Neural cell (in vitro differentiated cells): ENCODE measurements around the gene FARP1. TPM values are rescaled to one million over a fixed set of nuclear protein-coding genes. Genes with fewer than 3 reads are reported as not detected.

Experiments used
- H2AFZ ChIP-seq: fragments of 200-600, 300-800 bp; sonication (generic), shearing (Covaris generic); 2 replicates; pipeline ENCODE4 v1.6.0; 2014; ENCODE audit warnings: low read depth, mild to moderate bottlenecking, antibody characterized with exemption, low read length, moderate library complexity
- H3F3A ChIP-seq: fragments of 200-600 bp; shearing (Covaris generic); 2 replicates; pipeline ENCODE4 v1.6.1; 2016; ENCODE audit warnings: mild to moderate bottlenecking, moderate library complexity, mixed read lengths, antibody characterized with exemption, low read length; ENCODE audit not compliant: insufficient read depth, poor library complexity, severe bottlenecking
- H3K27ac ChIP-seq: fragments of 200-600, 300-800 bp; sonication (generic), shearing (Covaris generic); 2 replicates; pipeline ENCODE4 v1.5.1; 2014; ENCODE audit warnings: mild to moderate bottlenecking, low read length, moderate library complexity
- H3K27me3 ChIP-seq: fragments of 300-800, 200-600 bp; sonication (generic), shearing (Covaris generic); 2 replicates; pipeline ENCODE4 v1.6.0; 2014; ENCODE audit warnings: mild to moderate bottlenecking, low read depth, low read length, moderate library complexity; ENCODE audit not compliant: insufficient read depth
- H3K36me3 ChIP-seq: fragments of 300-800, 200-600 bp; sonication (generic), shearing (Covaris generic); 2 replicates; pipeline ENCODE4 v1.5.1; 2014; ENCODE audit warnings: mild to moderate bottlenecking, antibody characterized with exemption, low read length, moderate library complexity; ENCODE audit not compliant: insufficient read depth
- H3K4me2 ChIP-seq: fragments of 300-800, 200-600 bp; sonication (generic), shearing (Covaris generic); 2 replicates; pipeline ENCODE4 v1.6.0; 2014; ENCODE audit warnings: mild to moderate bottlenecking, low read length
- H3K4me3 ChIP-seq: fragments of 300-800, 200-600 bp; sonication (generic), shearing (Covaris generic); 2 replicates; pipeline ENCODE4 v1.5.1; 2014; ENCODE audit warnings: mild to moderate bottlenecking, low read length, moderate library complexity
- H3K79me2 ChIP-seq: fragments of 200-600 bp; shearing (Covaris generic); replicated peaks from 2 replicates; pipeline ENCODE4 v1.6.0; 2014; ENCODE audit warnings: mild to moderate bottlenecking, low read length, moderate library complexity; ENCODE audit not compliant: insufficient read depth
- H3K9ac ChIP-seq: fragments of 300-800, 200-600 bp; sonication (generic), shearing (Covaris generic); 2 replicates; pipeline ENCODE4 v1.6.1; 2016; ENCODE audit warnings: mild to moderate bottlenecking, low read length, mixed read lengths
- H3K9me2 ChIP-seq: fragments of 200-600 bp; shearing (Covaris generic); 2 replicates; pipeline ENCODE4 v1.6.1; 2016; ENCODE audit warnings: mild to moderate bottlenecking, low read length, mixed read lengths; ENCODE audit not compliant: insufficient read depth
- H3K9me3 ChIP-seq: fragments of 200-600, 300-800 bp; sonication (generic), shearing (Covaris generic); 2 replicates; pipeline ENCODE4 v1.6.1; 2016; ENCODE audit warnings: mild to moderate bottlenecking, mixed run types, low read length, moderate library complexity, mixed read lengths
- H4K20me1 ChIP-seq: fragments of 200-600 bp; shearing (Covaris generic); 2 replicates; pipeline ENCODE4 v1.6.1; 2016; ENCODE audit warnings: mild to moderate bottlenecking, mixed run types; ENCODE audit not compliant: insufficient read depth
- CTCF ChIP-seq: fragments of 450-650 bp; IDR thresholded peaks from 2 replicates; pipeline ENCODE4 v1.5.1; 2014; ENCODE audit warnings: antibody characterized with exemption, mild to moderate bottlenecking, moderate library complexity; ENCODE audit not compliant: poor library complexity, severe bottlenecking
- EP300 ChIP-seq: fragments of 450-650 bp; conservative IDR thresholded peaks from 2 replicates; pipeline ENCODE4 v1.6.1; 2014; ENCODE audit warnings: antibody characterized with exemption, mild to moderate bottlenecking, moderate library complexity; ENCODE audit not compliant: poor library complexity, severe bottlenecking
- EZH2 ChIP-seq: fragments of 200-600, 300-800 bp; shearing (Covaris generic), sonication (generic); IDR thresholded peaks from 2 replicates; pipeline ENCODE4 v1.6.1; 2014; ENCODE audit warnings: antibody characterized with exemption, low read length, borderline replicate concordance, mild to moderate bottlenecking; ENCODE audit not compliant: insufficient read depth, poor library complexity, severe bottlenecking
- MXI1 ChIP-seq: fragments of 450-650 bp; conservative IDR thresholded peaks from 2 replicates; pipeline ENCODE4 v1.6.1; 2014; ENCODE audit warnings: antibody characterized with exemption, mild to moderate bottlenecking; ENCODE audit not compliant: poor library complexity, severe bottlenecking
- POLR2AphosphoS5 ChIP-seq: IDR thresholded peaks from 2 replicates; pipeline ENCODE4 v1.6.1; 2012
- RAD21 ChIP-seq: fragments of 450-650 bp; conservative IDR thresholded peaks from 2 replicates; pipeline ENCODE4 v1.6.1; 2014; ENCODE audit warnings: antibody characterized with exemption, mild to moderate bottlenecking, moderate library complexity
- REST ChIP-seq: IDR thresholded peaks from 2 replicates; pipeline ENCODE4 v1.6.1; 2012; ENCODE audit warnings: borderline replicate concordance
- SMC3 ChIP-seq: fragments of 450-650 bp; conservative IDR thresholded peaks from 2 replicates; pipeline ENCODE4 v1.6.1; 2014; ENCODE audit warnings: antibody characterized with exemption, mild to moderate bottlenecking, moderate library complexity; ENCODE audit not compliant: poor library complexity
- TAF1 ChIP-seq: IDR thresholded peaks from 2 replicates; pipeline ENCODE4 v1.6.1; 2012; ENCODE audit warnings: low read depth
- polyA plus RNA-seq: library from polyadenylated mRNA; depleted of rRNA; stranded (reverse); fragments of >200 nt; gene quantifications from 2 replicates; pipeline ENCODE4 v1.2.3, GENCODE V29; 2014

FARP1 gene
- polyA plus RNA-seq, 1 donor from 2014 or later, result 19.7 TPM

- Histone ChIP-seq H3F3A (no peaks in the 10 kb centered on the region), H3K9me3 (no peaks in the 10 kb centered on the region), H3K27me3 (no peaks in the 10 kb centered on the region), H3K4me2 (no peak overlapping the region), H3K79me2 (no peaks in the 10 kb centered on the region), H3K9ac (no peak overlapping the region), H3K27ac (no peak overlapping the region), H3K36me3 (no peaks in the 10 kb centered on the region), H4K20me1 (no peaks in the 10 kb centered on the region), H2AFZ (no peak overlapping the region), H3K4me3 (no peak overlapping the region), H3K9me2 (no peaks in the 10 kb centered on the region)
- no peak for TF ChIP-seq TAF1
- TF ChIP-seq EP300, result no peak
- no peak for TF ChIP-seq REST
- no peak for TF ChIP-seq MXI1
- TF ChIP-seq CTCF, result no peak
- no peak for TF ChIP-seq RAD21
- no peak for TF ChIP-seq POLR2AphosphoS5
- TF ChIP-seq SMC3, result no peak
Measured at GRCh38 chr13:98313922-98314292, 171.0 kb downstream of the FARP1 start.

- H3K27me3 ChIP-seq, result no peaks in the 10 kb centered on the region
- H3K9me2 ChIP-seq, result no peaks in the 10 kb centered on the region
- H3F3A ChIP-seq, result no peaks in the 10 kb centered on the region
- no peaks in the 10 kb centered on the region for H3K9me3 ChIP-seq
- no peaks in the 10 kb centered on the region for H3K36me3 ChIP-seq
- TF ChIP-seq RAD21 (no peak), POLR2AphosphoS5 (no peak), TAF1 (no peak), EZH2 (no peak), MXI1 (no peak), SMC3 (no peak), REST (no peak), CTCF (no peak), EP300 (no peak)
- H3K79me2 ChIP-seq, result no peaks in the 10 kb centered on the region
- no peaks in the 10 kb centered on the region for H4K20me1 ChIP-seq
- H3K4me3 ChIP-seq, result no peak overlapping the region
- no peak overlapping the region for H3K4me2 ChIP-seq
- no peak overlapping the region for H3K9ac ChIP-seq
- no peak overlapping the region for H2AFZ ChIP-seq
- H3K27ac ChIP-seq, result no peak overlapping the region
Measured at GRCh38 chr13:98315466-98315865, 172.6 kb downstream of the FARP1 start.
